Measurements from ENCODE around the gene DNAAF2. TPM values are rescaled to one million over a fixed set of nuclear protein-coding genes. Genes with fewer than 3 reads are reported as not detected.

Gene DNAAF2
- total and polyA plus RNA-seq, 2 donors (not counting 1 experiment from before 2014, with no cell fraction given): 8.5 to 26.9 TPM

DNA sequence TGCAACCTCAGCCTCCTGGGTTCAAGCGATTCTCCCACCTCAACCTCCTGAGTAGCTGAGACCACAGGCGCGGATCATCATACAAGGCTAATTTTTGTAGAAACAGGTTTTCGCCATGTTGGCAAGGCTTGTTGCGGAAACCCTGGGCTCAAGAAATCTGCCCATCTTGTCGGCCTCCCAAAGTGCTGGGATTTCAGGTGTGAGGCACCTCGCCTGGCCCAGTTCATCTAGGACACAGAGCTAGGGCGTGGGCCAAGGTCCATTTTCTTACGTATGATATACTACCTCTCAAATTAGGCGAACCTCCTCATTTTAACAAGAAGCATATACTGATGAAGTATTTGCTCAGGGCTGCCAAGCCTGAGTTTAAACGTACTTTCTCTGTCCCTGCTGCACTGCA lies 51.0 kb downstream of the DNAAF2 start:
- WGBS (ENCODE audit: insufficient coverage): 77% methylated on average over 8 of the region's 11 CpGs
- peaks cover 17 to 24% of the 10 kb centered on the region in 2 donors for H3K4me1 ChIP-seq (ENCODE audit: control insufficient read depth in 2 of 2, insufficient read depth in 2 of 2, low read length in 2 of 2)
- H3K9me3 ChIP-seq (ENCODE audit: control extremely low read depth in 1 of 3, control insufficient read depth in 2 of 3, insufficient read depth in 1 of 3, low read length in 2 of 3): no peaks in the 10 kb centered on the region
- H3K4me2 ChIP-seq (replicated peaks; ENCODE audit: low read depth, low read length, poor library complexity, severe bottlenecking): peak overlapping the region; percentile 87
- H2AFZ ChIP-seq (ENCODE audit: insufficient read depth, low read depth, low read length, poor library complexity, severe bottlenecking): no peak overlapping the region
- Mint-ChIP-seq H3K4me3 (peak overlapping the region; percentile 88), H3K9me3 (ENCODE audit: insufficient read depth) (no peaks in the 10 kb centered on the region), H3K27ac (peak overlapping the region; percentile 81), H3K27me3 (no peaks in the 10 kb centered on the region), H3K4me1 (peaks cover 55% of the 10 kb centered on the region)
- intact Hi-C loops (cut with micrococcal nuclease): loop anchor here (10.0 kb wide), 1 partner anchor 951 kb away; the partner anchor contains the start of gene MAP4K5
- H3K27ac ChIP-seq (ENCODE audit: low read length in 2 of 2): peak overlapping the region in 1 of 2 donors; percentile 88
- H3K79me2 ChIP-seq (ENCODE audit: control insufficient read depth, insufficient read depth, low read length): peaks cover 72% of the 10 kb centered on the region
- H3K9ac ChIP-seq (ENCODE audit: low read length): peak overlapping the region; percentile 96
- TF ChIP-seq, protein P1, sequence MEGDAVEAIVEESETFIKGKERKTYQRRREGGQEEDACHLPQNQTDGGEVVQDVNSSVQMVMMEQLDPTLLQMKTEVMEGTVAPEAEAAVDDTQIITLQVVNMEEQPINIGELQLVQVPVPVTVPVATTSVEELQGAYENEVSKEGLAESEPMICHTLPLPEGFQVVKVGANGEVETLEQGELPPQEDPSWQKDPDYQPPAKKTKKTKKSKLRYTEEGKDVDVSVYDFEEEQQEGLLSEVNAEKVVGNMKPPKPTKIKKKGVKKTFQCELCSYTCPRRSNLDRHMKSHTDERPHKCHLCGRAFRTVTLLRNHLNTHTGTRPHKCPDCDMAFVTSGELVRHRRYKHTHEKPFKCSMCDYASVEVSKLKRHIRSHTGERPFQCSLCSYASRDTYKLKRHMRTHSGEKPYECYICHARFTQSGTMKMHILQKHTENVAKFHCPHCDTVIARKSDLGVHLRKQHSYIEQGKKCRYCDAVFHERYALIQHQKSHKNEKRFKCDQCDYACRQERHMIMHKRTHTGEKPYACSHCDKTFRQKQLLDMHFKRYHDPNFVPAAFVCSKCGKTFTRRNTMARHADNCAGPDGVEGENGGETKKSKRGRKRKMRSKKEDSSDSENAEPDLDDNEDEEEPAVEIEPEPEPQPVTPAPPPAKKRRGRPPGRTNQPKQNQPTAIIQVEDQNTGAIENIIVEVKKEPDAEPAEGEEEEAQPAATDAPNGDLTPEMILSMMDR (IDR thresholded peaks at IDR 0.05): no peak
- no peak for TF ChIP-seq EZH2 (IDR thresholded peaks at IDR 0.05; ENCODE audit: borderline replicate concordance, insufficient read depth, low read depth, low read length, poor library complexity, severe bottlenecking)
- no peak for DNase-seq
- H3K27me3 ChIP-seq (replicated peaks in 1 of 4; ENCODE audit: control extremely low read depth in 1 of 4, control insufficient read depth in 3 of 4, insufficient read depth in 4 of 4, low read length in 3 of 4): no peaks in the 10 kb centered on the region
- peaks cover 12 to 28% of the 10 kb centered on the region in 2 experiments for H3K36me3 ChIP-seq (replicated peaks in 1 of 2; ENCODE audit: control extremely low read depth in 1 of 2, control insufficient read depth in 1 of 2, extremely low read depth in 1 of 2, insufficient read depth in 2 of 2, low read length in 1 of 2)
- ChIA-PET CTCF (interaction anchor here (4.8 to 5.4 kb wide), 2 partner anchors 12 to 37 kb away, joined by 57 to 92 read pairs; partner anchors contain the start of genes LRR1, MGAT2 and RPL36AL), POLR2A (interaction anchor here (3.4 kb wide), 1 partner anchor 36 kb away, joined by 53 read pairs; the partner anchor contains the start of genes MGAT2 and RPL36AL)
- peak overlapping the region in 1 of 5 experiments; percentile 100 for H3K4me3 ChIP-seq (ENCODE audit: control extremely low read depth in 1 of 5, extremely low read depth in 1 of 5, insufficient read depth in 1 of 5, low read depth in 2 of 5, low read length in 4 of 5)
- H4K20me1 ChIP-seq (ENCODE audit: control insufficient read depth, insufficient read depth, low read length, poor library complexity, severe bottlenecking): peaks cover 51% of the 10 kb centered on the region
- no peak for ATAC-seq (ENCODE audit: low read depth)

DNA sequence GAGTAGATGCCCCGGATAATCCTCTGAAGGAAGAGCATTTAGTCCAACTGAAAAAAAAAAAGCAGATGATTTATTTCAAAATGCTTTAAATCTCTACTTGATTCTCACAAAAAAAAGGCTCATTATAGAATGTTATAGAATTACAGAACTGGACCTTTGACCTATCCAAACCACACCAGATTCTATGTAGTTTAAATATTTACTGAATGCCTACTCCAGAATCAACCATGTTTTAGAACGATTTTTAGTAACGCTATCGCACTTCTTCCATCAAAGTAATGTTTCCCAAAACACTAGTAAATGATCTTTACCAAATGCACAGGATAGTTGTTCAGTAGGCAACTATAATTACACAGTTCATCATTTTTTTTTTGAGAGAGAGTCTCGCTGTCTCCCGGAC lies 51.4 kb downstream of the DNAAF2 start:
- DNase-seq (no peak), ATAC-seq (ENCODE audit: low read depth) (no peak)
- Histone ChIP-seq H3K27me3 (replicated peaks in 1 of 4; ENCODE audit: control extremely low read depth in 1 of 4, control insufficient read depth in 3 of 4, insufficient read depth in 4 of 4, low read length in 3 of 4) (no peaks in the 10 kb centered on the region), H4K20me1 (ENCODE audit: control insufficient read depth, insufficient read depth, low read length, poor library complexity, severe bottlenecking) (peaks cover 55% of the 10 kb centered on the region), H3K9ac (ENCODE audit: low read length) (peak overlapping the region; percentile 96), H2AFZ (ENCODE audit: insufficient read depth, low read depth, low read length, poor library complexity, severe bottlenecking) (no peak overlapping the region), H3K4me3 (ENCODE audit: control extremely low read depth in 1 of 5, extremely low read depth in 1 of 5, insufficient read depth in 1 of 5, low read depth in 2 of 5, low read length in 4 of 5) (no peak overlapping the region), H3K27ac (ENCODE audit: low read length in 2 of 2) (peak overlapping the region in 1 of 2 donors; percentile 88), H3K36me3 (replicated peaks in 1 of 2; ENCODE audit: control extremely low read depth in 1 of 2, control insufficient read depth in 1 of 2, extremely low read depth in 1 of 2, insufficient read depth in 2 of 2, low read length in 1 of 2) (peaks cover 12 to 28% of the 10 kb centered on the region in 2 experiments), H3K4me2 (replicated peaks; ENCODE audit: low read depth, low read length, poor library complexity, severe bottlenecking) (peak overlapping the region; percentile 87), H3K9me3 (ENCODE audit: control extremely low read depth in 1 of 3, control insufficient read depth in 2 of 3, insufficient read depth in 1 of 3, low read length in 2 of 3) (no peaks in the 10 kb centered on the region), H3K79me2 (ENCODE audit: control insufficient read depth, insufficient read depth, low read length) (peaks cover 76% of the 10 kb centered on the region), H3K4me1 (ENCODE audit: control insufficient read depth in 2 of 2, insufficient read depth in 2 of 2, low read length in 2 of 2) (peaks cover 17 to 24% of the 10 kb centered on the region in 2 donors)
- 71% methylated on average over 2 of the region's 6 CpGs for WGBS (ENCODE audit: insufficient coverage)
- TF ChIP-seq, protein P1 (IDR thresholded peaks at IDR 0.05): no peak
- TF ChIP-seq EZH2 (IDR thresholded peaks at IDR 0.05; ENCODE audit: borderline replicate concordance, insufficient read depth, low read depth, low read length, poor library complexity, severe bottlenecking): no peak
- H3K27ac Mint-ChIP-seq: peak overlapping the region; percentile 81
- intact Hi-C loops (cut with micrococcal nuclease): loop anchor here (10.0 kb wide), 1 partner anchor 951 kb away; the partner anchor contains the start of gene MAP4K5
- H3K9me3 Mint-ChIP-seq (ENCODE audit: insufficient read depth): no peaks in the 10 kb centered on the region
- no peaks in the 10 kb centered on the region for H3K27me3 Mint-ChIP-seq
- peak overlapping the region; percentile 88 for H3K4me3 Mint-ChIP-seq
- ChIA-PET POLR2A (no interaction called here), CTCF (interaction anchor here (1.1 kb wide), 1 partner anchor 245 kb away, joined by 3 read pairs; no protein-coding TSS in a partner anchor)
- H3K4me1 Mint-ChIP-seq: peaks cover 55% of the 10 kb centered on the region

Measured in B cell (primary cell).